Stimulated activated naive CD4-positive, alpha-beta T cell treated with Interleukin-2 at 50 U/mL for 16 hours (primary cell): ENCODE results near the gene SLCO4A1.

Experiments
- DNase-seq: peaks from one replicate; lab custom pipeline; 2025; lab: John Stamatoyannopoulos, UW

Gene SLCO4A1

DNA sequence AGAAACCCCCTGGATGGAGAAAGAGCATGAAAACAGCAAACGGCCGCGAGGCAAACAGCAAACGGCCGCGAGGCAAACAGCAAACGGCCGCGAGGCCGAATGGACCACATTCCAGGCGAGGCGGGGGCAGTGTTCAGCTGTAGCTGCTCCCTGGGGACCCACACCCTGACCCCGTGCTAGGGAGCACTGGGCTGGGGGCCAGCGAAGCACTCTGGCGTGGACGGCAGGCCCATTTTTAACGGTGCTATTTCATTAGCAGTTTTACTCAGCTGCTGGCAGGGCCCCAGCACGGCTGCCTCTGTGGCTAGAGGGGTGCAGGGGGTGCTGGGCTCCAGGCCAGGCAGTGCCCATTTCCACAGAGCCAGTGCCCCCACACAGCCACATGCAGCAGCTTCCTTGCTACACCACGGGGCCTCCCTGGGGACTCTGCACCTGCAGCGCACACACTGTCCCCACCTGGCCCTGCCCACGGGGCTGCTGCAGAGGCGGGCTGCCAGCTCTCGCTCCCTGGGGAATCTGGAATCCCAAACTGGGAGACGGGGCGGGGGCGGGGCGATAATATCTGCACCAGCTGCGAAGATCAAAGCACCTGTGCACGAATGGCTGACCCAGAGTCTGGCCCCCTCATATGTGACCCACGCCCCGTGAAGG lies 35.6 kb upstream of the SLCO4A1 start:
- no peak for DNase-seq

DNA sequence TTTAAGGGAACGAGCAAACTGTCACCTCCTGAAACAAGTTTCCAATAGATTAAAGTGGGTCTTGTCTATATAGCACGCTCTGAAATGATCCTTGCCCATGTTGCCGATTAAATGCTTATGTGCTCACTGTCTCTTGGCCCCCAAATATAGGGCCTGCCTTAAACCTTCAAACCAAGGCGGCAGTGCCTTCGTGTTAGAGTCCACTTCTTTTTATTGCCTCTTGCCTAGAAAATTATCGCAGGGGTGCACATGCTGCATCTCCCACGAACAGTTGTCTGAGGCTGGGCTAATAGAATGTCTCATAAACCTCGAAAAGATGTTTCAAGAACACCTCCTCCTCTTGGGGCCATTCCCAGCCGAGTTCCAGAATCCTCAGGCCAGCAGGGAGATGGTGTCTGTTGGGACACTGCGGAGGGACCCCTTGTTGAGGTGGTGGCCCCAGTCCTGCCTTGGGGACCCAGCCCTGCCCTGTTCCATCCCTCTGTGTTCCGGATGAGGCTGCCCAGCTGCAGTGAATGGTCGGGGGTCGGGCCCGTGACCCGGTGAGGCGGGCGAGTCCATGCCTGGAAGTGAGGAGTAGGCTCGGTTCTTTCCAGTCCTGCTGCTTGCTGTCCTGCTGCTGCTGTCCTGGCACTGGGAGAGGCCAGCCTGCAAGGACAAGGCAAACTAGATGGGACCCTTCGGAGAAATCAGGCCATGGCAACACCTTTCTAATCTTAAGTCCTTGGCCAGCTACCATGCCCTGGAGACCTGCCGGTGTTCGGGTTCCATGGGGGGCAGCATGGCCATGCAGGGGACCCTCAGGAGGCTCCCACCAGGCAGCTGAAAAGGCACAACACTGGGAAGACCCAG lies 34.7 kb upstream of the SLCO4A1 start:
- no peak for DNase-seq

DNA sequence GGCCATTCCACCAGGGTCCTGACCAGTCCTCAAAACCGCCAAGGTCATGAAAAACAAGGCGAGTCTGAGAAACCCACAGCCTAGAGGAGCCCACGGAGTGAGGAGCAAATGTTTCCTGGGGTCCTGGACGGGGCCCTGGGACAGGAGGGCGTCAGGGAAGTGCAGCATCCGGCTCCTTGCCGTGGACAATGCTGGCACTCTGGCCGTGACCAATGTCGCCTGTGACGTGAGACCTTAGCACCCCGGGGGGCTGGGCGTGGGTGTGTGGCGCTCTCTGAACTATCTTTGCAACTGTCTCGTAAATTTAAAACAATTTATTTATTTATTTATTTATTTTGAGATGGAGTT lies 34.1 kb upstream of the SLCO4A1 start:
- DNase-seq = no peak

DNA sequence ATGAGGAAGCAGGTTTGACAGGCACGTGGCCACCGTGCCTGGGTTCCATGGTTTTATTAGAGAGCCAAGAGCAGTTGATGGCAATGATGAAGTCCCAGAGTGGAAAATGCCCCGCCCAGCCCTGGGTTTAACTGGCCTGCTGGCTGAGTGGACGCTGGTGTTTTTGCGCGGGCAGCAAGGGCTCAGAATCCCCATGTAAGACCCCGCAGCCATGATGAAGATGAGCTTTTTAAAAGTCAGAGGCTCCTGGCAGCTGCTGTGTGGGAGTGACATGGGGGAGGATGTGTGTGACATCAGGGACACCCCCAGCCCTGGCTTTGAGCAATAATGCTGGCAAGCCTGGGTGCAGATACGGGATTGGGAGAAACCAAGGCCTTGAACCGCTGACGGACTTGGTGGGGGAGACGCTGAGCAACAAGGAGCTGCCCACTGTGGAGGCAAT lies 33.0 kb upstream of the SLCO4A1 start:
- no peak for DNase-seq

DNA sequence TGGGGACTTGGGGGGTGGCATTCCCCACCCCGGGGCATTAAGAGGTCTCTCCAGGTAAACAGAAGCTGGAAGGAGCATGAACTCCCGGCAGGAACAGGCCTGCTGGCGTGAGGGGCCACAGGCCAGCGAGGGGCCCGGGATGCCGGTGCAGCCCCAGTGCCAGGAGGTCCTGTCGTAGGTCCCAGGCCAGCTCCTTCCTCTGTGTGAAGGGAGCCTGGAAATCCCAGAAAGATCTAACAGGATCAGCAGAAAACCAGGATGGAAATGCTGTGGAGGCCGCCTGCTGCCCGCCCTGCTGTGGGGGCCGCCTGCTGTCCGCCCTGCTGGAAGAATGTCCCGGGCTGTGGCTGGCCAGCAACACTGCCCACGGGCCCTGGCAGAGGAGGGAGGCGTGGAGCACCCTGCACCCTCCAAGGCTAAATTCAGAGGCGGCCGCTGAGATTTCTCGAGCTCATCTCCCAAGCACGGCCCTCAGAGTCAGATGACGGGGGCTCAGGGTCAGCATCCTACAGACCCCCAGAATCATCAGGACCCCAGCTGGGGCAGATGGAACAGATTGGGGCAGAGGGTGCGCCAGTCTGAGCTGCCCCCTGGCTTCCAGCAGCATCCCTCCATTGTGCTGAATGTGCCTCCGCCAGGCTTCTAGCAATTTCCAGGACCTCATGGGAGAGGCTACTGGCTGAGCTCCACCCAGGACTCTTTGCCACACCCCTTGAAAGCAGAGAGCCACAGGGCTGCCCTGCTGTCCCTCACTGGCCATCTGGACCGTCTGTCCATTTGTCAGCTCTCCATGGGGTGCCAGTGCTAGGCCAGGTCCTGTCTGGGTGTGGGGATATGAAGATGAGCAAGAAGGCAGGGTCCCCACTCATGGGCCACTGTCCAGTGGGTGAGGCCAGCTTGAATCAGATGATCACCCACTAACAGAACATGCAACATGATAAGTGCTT lies 32.2 kb upstream of the SLCO4A1 start:
- DNase-seq = no peak

DNA sequence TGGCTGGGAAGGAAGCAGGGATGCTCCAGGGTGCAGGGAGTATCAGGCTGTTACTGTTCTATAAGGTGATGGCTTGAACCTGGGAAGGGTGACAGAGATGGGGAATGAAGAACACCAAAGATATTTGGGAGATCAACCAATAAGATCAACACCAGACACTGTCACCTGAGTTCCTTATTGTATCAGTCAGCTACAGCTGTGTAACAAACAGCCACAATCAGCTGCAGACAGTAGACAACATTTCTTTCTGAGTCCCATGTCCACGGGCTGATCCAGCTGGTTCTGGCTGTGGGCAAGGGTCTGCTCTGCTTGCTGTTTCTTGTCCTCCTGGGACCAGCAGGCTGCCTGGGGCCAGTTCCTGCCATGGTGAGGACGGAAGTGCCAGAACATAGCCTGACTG lies 31.3 kb upstream of the SLCO4A1 start:
- DNase-seq = no peak

DNA sequence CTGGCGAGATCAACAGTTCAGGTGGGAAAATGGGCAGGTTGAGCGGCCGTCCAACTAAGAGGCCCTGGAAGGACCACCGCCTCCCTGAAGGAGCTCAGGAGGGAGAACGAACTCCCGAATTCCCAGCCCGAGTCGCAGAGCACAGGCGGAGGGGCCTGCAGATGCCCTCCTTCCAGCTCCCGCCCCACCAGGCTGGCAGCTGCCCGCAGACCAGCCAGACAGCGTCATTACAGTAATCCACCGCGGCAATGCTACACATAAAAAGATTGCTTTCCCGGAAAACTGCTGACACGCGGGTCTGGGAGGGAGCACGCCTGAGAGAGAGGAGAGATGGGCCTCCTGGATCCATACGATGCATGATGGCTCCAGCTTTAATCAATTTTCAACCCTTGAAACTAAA lies 30.5 kb upstream of the SLCO4A1 start:
- no peak for DNase-seq

DNA sequence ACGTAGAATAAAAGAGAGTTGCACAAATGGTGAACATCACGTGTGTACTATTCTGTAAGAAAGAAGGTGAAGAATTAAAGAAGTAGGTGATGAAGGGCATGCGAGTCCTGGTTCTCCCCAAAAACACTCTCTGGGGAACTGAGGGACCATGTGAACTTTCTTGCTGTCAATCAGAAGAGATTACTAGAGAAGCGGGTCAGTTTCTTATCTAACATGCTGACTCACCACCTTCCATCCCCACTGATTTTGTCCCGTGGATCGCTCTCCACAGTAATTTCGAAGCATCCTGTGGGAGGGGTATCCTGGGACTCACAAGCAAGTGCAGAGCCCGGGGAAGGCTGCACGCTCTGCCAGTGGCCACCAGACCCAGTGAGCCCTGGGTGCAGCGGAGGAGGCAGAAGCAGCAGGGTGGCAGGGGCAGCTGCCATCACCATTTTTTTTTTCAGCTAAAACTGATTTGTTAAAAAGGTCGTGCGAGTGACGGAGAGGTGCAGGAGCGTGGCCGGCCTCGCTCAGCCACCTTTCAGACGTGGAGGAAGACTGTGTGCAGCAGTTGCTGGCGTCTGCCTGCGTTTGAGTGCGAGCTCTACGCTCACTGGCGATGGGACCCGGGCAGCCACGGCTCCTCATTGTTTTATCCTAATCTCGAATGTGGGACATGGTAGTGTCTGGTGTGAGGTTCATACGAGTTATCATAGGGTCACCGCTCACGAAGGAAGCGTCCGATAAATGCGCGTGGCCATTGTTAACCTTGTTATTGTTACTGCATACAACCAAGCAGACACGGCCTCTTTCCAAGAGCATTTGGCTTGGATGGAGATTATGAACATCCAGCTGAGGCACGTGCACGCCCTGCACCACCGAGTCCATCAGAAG lies 28.0 kb upstream of the SLCO4A1 start:
- no peak for DNase-seq

DNA sequence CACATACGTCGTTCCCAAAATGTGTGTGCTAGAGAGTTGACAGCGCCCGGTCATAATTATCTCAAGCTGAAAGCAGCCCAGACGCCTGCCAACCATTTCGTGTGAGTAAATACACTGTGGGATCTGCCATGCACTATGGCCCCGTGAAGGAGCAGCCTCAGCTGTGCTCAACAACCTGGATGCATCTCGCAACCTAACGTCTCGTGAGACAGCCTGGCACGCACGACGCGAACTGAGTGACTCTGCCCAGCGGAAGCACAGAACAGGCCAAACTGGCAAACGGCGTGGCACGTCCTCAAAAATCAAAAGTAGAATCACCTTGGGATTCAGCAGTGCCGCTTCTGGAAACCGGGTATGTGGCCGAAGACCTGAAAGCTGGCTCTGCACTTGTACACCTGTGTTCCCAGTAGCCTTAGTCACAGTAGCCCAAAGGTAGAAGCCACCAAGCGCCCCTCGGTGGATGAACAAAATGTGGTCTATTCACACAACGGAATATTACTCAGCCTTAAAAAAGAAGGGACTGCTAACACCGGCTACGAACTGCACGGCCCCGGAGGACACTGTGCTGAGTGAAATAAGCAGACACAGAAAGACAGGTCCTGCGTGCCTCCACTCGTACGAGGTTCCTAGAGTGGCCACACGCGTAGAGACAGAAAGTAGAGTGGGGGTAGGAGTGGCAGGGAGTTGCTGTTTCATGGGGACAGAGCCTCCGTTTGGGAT lies 27.2 kb upstream of the SLCO4A1 start:
- no peak for DNase-seq

DNA sequence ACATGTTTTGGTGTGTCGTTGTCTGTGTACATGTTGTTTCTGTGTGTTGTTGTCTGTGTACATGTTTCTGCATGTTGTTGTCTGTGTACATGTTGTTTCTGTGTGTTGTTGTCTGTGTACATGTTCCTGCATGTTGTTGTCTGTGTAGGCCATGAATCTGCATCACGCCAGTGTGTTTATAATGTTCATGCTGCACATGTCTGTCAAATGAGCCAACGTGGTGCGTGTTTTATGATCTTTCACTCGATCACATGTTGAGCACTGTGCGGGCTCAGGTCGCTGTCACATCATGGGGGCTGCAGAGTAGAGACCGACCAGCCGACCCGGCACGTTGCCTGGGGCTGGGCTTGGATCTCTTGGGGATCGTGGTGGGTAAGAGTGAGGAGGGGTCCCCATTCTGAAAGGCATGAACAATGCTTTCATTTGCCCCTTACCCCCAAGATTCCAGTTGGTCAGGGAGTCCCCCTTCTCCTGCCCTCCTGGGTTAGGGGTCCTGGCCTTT lies 26.5 kb upstream of the SLCO4A1 start:
- DNase-seq = no peak

DNA sequence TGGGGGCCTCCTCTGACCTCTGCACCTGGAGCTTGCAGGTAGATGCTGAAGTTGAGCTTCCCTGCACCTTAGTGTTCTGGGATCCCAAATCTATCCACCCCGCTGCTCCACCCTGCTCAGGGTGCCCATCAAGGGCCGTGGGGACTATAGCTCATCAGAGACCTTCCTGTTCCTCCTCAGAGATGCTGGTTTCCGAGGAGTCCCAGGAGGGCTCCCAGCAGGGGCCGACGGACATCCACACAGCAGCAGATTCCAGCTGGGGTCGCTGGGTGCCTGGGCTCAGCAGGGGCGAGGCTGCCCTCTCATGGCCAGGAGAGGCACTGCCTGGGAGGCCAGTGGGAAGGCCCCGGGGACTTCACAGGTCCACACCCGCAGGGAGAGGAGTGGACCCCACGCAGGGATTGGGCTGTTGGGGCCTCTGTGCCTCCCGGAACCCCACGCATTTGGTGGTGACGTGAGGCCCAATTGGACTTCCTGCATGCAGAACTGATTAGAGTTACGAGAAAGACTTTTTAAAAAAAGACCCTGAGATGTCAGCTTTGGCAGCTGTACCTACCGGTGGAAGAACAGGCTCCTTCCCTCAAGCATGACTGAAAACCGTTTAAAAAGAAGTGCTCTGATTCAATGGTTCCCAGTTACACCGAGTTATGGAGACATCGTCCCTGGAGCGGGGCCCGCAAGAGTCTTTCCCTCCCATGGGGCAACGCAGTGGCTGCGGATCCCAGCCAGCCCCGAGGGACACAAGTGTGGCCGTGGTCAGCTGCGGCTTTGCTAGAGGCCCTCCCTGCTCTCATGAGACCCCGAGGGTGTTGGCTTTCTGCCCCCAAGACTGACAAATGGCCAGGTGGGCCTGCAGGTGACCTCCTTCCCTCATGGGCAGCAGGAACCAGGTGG lies 25.3 kb upstream of the SLCO4A1 start:
- DNase-seq = peak; percentile 55

DNA sequence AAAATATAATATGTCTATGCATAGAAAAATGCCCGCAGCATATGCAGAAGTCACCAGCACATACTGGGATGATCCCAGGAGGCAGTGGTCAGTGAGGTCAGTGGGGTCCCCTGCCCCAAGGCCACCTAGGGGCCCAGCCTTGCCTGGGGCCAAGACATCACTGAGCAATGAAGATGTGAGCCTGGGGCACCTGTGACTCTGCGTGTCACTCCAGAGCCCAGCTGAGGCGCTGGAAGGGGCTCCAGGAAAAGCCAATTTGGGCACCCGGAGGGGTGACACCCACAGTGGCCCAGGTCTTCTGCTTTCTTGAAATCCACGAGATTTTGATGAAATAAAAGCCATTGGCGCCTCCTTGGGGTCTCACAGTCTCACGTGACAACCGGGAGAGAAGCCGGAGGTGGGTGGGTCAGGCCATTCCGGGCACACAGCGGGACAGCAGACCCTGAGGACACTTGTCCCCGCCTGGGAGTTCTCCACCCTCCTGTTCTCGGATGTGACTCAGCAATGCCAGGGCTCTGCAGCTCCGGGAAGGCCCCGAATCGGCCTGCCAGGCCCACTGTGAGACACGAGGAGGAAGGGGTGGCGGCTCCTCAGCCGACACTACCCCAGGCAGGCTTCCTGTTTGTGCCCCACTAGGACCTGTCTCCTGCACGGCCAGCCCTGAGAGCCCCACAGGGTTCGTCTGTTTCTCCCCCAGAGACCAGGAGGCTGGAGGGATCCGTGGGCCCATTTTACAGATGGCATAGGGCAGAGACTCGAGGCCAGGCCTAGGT lies 24.4 kb upstream of the SLCO4A1 start:
- peak; percentile 38 for DNase-seq

DNA sequence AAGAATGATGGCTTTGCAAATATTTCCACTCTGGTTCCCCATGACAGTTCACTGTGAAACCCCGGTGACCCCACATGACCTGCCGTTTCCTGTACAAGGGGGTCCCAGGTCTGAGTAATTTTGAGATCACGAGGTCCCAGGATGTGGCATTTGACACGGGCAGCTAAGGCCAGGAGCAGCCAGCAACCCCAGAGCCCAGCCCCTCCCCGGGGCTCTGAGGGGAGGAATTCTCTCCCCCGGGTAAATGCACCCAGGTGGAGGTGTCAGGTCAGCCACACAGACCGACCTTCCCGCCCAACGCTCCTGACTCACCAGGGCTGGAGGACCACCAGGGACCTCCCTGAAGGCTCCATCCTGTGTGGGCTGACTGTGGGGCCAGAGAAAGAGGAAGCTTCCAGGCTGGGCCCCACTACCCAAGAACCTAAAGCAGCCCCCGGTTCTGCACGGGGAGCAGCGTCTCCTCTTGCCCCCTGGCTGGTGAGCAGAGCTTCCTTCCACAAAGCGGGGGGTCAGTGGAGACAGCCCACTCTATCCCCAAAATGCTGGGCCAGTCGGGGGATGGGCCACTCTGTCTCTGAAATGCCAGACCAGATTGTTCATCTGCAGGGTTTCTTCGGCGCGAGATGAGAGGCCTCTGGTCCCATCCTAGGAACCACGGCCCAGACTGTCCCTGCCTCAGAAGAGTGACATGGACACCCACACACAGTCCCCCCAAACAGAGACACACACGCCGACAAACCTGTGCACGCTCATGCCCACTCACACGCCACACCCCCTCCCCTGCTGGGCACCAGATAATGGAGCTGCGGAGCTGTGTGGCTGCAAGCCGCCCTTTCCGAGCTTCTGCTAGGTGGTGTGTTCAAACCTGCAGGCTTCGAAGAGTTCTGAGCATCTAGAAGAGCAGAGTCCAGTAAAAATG lies 23.4 kb upstream of the SLCO4A1 start:
- DNase-seq = peak; percentile 9

DNA sequence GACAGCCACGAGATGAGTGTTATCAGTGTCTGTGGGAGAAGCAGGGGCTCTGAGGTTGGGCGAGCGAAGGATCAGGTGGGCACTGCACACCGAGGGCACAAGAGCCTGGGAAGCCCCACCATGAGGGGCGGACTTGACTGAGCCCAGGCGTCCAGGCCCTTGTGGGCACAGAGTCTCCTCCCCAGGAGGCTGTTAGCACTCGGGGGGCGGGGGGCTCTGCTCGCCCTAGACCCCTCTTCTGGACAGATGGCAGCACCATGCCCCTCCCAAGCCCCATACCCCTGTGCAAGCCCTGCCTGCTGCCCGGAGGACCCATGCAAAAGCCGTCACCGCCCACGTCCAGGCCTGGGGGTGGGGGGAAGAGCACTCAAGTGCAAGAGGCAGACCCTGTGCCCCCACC lies 21.7 kb upstream of the SLCO4A1 start:
- DNase-seq = no peak

DNA sequence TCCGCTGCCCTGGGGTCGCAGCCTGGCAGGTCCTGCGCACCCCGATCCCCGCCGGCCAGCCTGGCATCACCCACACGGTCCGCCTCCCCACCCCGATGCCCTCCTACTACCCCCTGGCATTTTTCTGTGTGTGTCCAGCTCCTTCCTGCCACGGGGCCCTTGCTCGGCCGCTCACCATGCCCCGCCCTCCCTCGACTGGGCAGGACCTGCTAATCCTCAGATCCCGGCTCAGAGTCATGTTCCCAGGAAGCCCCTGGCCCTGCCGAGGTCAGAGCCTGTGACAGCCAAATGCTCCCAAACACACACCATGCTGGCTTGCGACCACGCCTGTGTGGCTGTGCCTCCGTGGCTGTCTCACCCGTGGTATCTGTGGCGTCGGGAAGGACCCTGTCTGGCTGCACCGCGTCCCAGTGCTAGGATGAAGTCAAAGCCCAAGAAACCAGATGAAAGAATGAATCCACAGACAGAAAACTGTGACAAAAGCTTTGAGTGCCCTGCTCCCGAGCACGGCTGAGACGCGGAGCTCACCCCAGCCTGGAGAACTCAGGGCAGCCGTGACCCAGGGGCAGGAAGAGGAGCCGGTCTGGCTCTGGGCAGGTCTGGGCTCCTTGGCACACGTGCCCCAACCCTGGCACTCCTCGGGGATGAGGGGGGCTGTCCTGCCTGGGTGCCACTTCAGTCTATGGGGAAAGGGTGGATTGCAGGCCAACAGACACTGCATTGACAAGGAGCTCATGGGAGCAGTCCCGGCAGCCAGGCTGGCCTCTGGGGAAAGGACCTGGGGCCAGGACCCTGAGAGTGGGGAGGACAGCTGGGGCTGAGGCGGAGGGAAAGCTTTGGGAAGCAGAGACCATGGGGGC lies 20.8 kb upstream of the SLCO4A1 start:
- no peak for DNase-seq

DNA sequence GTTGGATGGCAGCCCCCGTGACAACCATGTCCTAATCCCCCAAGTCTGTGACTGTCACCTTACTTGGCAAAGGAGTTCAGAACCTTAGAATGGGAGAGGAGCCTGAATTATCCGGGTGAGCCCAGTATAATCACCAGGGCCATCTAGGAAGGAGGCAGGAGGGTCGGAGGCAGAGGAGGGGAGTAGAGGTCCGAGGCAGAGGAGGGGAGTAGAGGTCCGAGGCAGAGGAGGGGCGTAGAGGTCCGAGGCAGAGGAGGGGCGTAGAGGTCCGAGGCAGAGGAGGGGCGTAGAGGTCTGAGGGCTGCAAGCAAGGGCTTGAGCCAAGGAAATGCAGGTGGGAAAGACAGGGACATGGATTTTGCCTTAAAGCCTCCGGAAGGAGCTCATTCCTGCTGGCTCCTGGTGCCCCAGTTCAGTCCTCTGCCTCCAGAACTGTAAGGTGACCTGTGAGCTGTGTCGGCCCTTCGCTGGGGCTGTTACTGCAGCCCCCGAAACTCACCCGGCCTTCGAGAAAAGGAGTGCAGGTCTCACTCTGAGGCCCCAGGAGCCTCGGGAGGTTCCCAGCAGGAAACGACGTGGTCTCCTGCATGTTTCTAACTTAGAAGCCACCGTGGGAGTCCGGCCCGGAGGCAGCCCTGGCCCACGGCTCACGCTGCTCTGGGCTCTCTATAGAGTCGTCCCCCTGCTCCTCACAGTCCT lies 20.0 kb upstream of the SLCO4A1 start:
- no peak for DNase-seq
